ENCODE data around the gene PEX10.
A peak's percentile ranks its signal among the peaks of the same experiment; 100 is the strongest.

PEX10 gene

GRCh38 chr1:2414297-2414958, 2.1 kb upstream of the PEX10 start:
- peak; percentile 88 for TF ChIP-seq CTCF (IDR thresholded peaks at IDR 0.05; ENCODE audit: low read depth, low read length)
- DNase-seq (ENCODE audit: low read depth, low spot score), result peak; percentile 67
- no peak overlapping the region for H3K4me3 ChIP-seq (ENCODE audit: low read depth, low read length)
- in situ Hi-C loops (cut with HindIII; ENCODE audit: low sequenced_read_pairs), result no loop called here

- no peak for TF ChIP-seq CTCF (IDR thresholded peaks at IDR 0.05; ENCODE audit: low read depth, low read length)
- in situ Hi-C loops (cut with HindIII; ENCODE audit: low sequenced_read_pairs), result no loop called here
- H3K4me3 ChIP-seq (ENCODE audit: low read depth, low read length), result peak overlapping the region; percentile 58
- DNase-seq (ENCODE audit: low read depth, low spot score), result no peak
Measured at GRCh38 chr1:2413495-2414296, 1.3 kb upstream of the PEX10 start.

- H3K4me3 ChIP-seq (ENCODE audit: low read depth, low read length), result peak overlapping the region; percentile 58
- DNase-seq (ENCODE audit: low read depth, low spot score), result no peak
- TF ChIP-seq CTCF (IDR thresholded peaks at IDR 0.05; ENCODE audit: low read depth, low read length), result no peak
Measured at GRCh38 chr1:2412773-2413494, 570 bp upstream of the PEX10 start.

GRCh38 chr1:2411801-2412394, 466 bp downstream of the PEX10 start:
- peak overlapping the region; percentile 81 for H3K4me3 ChIP-seq (ENCODE audit: low read depth, low read length)
- TF ChIP-seq CTCF (IDR thresholded peaks at IDR 0.05; ENCODE audit: low read depth, low read length), result no peak
- in situ Hi-C loops (cut with HindIII; ENCODE audit: low sequenced_read_pairs), result no loop called here
- DNase-seq (ENCODE audit: low read depth, low spot score), result no peak

More at GRCh38 chr1:2412773-2413494, 570 bp upstream of the PEX10 start:
- in situ Hi-C loops (cut with HindIII; ENCODE audit: low sequenced_read_pairs), result no loop called here

- TF ChIP-seq CTCF (IDR thresholded peaks at IDR 0.05; ENCODE audit: low read depth, low read length), result no peak
- in situ Hi-C loops (cut with HindIII; ENCODE audit: low sequenced_read_pairs), result no loop called here
- H3K4me3 ChIP-seq (ENCODE audit: low read depth, low read length), result no peak overlapping the region
- DNase-seq (ENCODE audit: low read depth, low spot score), result no peak
Measured at GRCh38 chr1:2409745-2410144, 2.6 kb downstream of the PEX10 start.

GRCh38 chr1:2408859-2409276, 3.5 kb downstream of the PEX10 start:
- TF ChIP-seq CTCF (IDR thresholded peaks at IDR 0.05; ENCODE audit: low read depth, low read length), result no peak
- in situ Hi-C loops (cut with HindIII; ENCODE audit: low sequenced_read_pairs), result no loop called here
- H3K4me3 ChIP-seq (ENCODE audit: low read depth, low read length), result no peak overlapping the region
- no peak for DNase-seq (ENCODE audit: low read depth, low spot score)
